Urothelium cell line (cell line): ENCODE data around the gene FNDC3B.
"Not testable (repeated sequence)": the region's sequence is repeated elsewhere in the genome, so short reads cannot be mapped to it uniquely, and the experiment has no call there.

Experiments used
- DNase-seq: peaks from one replicate; pipeline ENCODE4 v3.0.0; 2011; ENCODE audit warnings: low spot score, mixed read lengths
- FAIRE-seq: peaks from 2 replicates; lab custom pipeline; 2011; peaks lifted over from hg19 to GRCh38; lab: Jason Lieb, UNC

FNDC3B gene

GRCh38 chr3:172090035-172090434, 50.7 kb downstream of the FNDC3B start:
- DNase-seq (no peak), FAIRE-seq (no peak)

- FAIRE-seq = no peak
- no peak for DNase-seq
These were observed 53.3 kb downstream of the FNDC3B start for GRCh38 chr3:172092658-172093057.

- FAIRE-seq, DNase-seq: not testable (repeated sequence)
These were observed 54.4 kb downstream of the FNDC3B start for GRCh38 chr3:172093581-172094443.

- DNase-seq = no peak
- FAIRE-seq = no peak
These were observed 55.5 kb downstream of the FNDC3B start for GRCh38 chr3:172094621-172095557.

GRCh38 chr3:172096881-172097420, 57.6 kb downstream of the FNDC3B start:
- no peak for DNase-seq
- no peak for FAIRE-seq

- FAIRE-seq = no peak
- DNase-seq = no peak
These were observed 58.2 kb downstream of the FNDC3B start for GRCh38 chr3:172097585-172097984.

- no peak for DNase-seq
These were observed 59.5 kb downstream of the FNDC3B start for GRCh38 chr3:172098698-172099494.

GRCh38 chr3:172099495-172099808, 60.1 kb downstream of the FNDC3B start:
- no peak for FAIRE-seq

More at GRCh38 chr3:172098698-172099494, 59.5 kb downstream of the FNDC3B start:
- FAIRE-seq = no peak

GRCh38 chr3:172100482-172100881, 61.1 kb downstream of the FNDC3B start:
- FAIRE-seq = no peak
- DNase-seq = no peak

More at GRCh38 chr3:172099495-172099808, 60.1 kb downstream of the FNDC3B start:
- no peak for DNase-seq

- FAIRE-seq = no peak
- DNase-seq = no peak
These were observed 61.7 kb downstream of the FNDC3B start for GRCh38 chr3:172101107-172101506.

GRCh38 chr3:172102123-172102882, 62.9 kb downstream of the FNDC3B start:
- DNase-seq (no peak), FAIRE-seq (no peak)

- no peak for DNase-seq
- no peak for FAIRE-seq
These were observed 63.5 kb downstream of the FNDC3B start for GRCh38 chr3:172102883-172103310.

- DNase-seq (no peak), FAIRE-seq (no peak)
These were observed 64.3 kb downstream of the FNDC3B start for GRCh38 chr3:172103724-172104123.

GRCh38 chr3:172104471-172105072, 65.2 kb downstream of the FNDC3B start:
- DNase-seq = no peak
- FAIRE-seq = no peak

- FAIRE-seq = no peak
- no peak for DNase-seq
These were observed 66.9 kb downstream of the FNDC3B start for GRCh38 chr3:172106037-172106954.

- DNase-seq (peak; percentile 12), FAIRE-seq (no peak)
These were observed 67.6 kb downstream of the FNDC3B start for GRCh38 chr3:172106989-172107388.

GRCh38 chr3:172107403-172107802, 68.0 kb downstream of the FNDC3B start:
- FAIRE-seq = no peak
- no peak for DNase-seq

GRCh38 chr3:172110127-172110779, 70.9 kb downstream of the FNDC3B start:
- FAIRE-seq (no peak), DNase-seq (no peak)
